Measurements from ENCODE around the gene TRIM10.

TRIM10 gene

GRCh38 chr6:30200551-30201281 is 39.7 kb upstream of the TRIM10 start:
- H3K27me3 ChIP-seq (ENCODE audit: insufficient read depth, low read length, poor library complexity, severe bottlenecking) = no peaks in the 10 kb centered on the region
- H3K9me3 ChIP-seq (ENCODE audit: insufficient read depth, low read depth, low read length) = no peaks in the 10 kb centered on the region
- no peak overlapping the region for H3K4me3 ChIP-seq (ENCODE audit: low read length, poor library complexity, severe bottlenecking)
- peaks cover 48% of the 10 kb centered on the region for H3K36me3 ChIP-seq (ENCODE audit: insufficient read depth, low read length)
- peaks cover 19% of the 10 kb centered on the region for H3K79me2 ChIP-seq (ENCODE audit: insufficient read depth, low read length)
- no peak overlapping the region for H3K4me2 ChIP-seq (ENCODE audit: low read depth, low read length, poor library complexity, severe bottlenecking)
- H4K20me1 ChIP-seq (ENCODE audit: insufficient read depth, low read length, poor library complexity, severe bottlenecking) = no peaks in the 10 kb centered on the region
- TF ChIP-seq EZH2phosphoT487 (IDR thresholded peaks at IDR 0.05; ENCODE audit: borderline replicate concordance) = no peak
- TF ChIP-seq, protein P1, sequence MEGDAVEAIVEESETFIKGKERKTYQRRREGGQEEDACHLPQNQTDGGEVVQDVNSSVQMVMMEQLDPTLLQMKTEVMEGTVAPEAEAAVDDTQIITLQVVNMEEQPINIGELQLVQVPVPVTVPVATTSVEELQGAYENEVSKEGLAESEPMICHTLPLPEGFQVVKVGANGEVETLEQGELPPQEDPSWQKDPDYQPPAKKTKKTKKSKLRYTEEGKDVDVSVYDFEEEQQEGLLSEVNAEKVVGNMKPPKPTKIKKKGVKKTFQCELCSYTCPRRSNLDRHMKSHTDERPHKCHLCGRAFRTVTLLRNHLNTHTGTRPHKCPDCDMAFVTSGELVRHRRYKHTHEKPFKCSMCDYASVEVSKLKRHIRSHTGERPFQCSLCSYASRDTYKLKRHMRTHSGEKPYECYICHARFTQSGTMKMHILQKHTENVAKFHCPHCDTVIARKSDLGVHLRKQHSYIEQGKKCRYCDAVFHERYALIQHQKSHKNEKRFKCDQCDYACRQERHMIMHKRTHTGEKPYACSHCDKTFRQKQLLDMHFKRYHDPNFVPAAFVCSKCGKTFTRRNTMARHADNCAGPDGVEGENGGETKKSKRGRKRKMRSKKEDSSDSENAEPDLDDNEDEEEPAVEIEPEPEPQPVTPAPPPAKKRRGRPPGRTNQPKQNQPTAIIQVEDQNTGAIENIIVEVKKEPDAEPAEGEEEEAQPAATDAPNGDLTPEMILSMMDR (conservative IDR thresholded peaks at IDR 0.05; ENCODE audit: low read length) = no peak
- no peaks in the 10 kb centered on the region for H3K4me1 ChIP-seq (ENCODE audit: insufficient read depth, low read length, poor library complexity, severe bottlenecking)
- no peaks in the 10 kb centered on the region for H3K9me2 ChIP-seq (replicated peaks; ENCODE audit: low read depth, low read length)
- no peak overlapping the region for H3K9ac ChIP-seq (ENCODE audit: low read depth, low read length, poor library complexity, severe bottlenecking)
- no peak overlapping the region for H2AFZ ChIP-seq (ENCODE audit: low read length)
- no peaks in the 10 kb centered on the region for H3F3A ChIP-seq (ENCODE audit: low read depth)

DNA sequence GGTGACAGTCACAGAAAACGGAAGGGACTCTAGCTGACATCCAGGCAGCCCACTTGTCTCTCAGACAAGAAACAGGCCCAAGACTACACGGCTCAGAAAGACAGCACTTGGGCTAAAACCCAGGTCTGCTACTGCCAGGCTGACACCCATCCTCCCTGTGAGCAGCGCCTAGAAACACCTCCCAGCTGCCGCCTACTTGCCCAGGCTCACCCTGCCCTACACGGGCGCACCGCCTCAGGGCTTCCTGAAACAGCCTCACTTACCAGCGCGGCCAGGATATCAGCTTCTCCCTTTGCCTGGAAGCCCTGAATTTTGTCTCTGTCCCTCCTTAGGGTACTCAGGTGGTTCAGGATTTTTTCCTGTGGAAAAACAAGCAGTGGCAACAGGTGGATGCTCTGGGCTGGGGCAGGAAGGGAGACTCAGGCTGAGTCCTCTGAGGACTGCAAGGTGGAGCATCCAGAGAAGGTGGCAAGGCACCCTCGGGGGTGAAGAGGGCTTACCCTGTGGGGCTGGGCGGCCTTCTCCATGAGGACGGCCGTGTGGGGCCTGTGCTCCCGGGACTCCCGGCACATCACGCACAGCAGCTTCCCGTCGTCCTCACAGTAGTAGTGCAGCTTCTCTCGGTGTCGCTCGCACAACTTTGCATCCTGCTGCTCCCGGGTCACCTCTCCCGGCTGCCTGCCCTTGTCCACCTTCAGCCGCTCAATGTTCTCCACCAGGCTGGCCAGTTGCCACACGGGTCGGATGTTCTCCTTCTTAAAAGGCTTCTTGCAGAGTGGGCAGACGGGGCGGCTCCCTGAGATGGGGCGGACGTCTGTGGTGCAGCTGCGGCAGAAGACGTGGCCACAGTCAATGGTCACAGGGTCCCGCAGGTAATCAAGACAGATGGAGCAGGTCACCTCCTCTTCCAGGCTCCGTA is 37.4 kb upstream of the TRIM10 start:
- H3K9ac ChIP-seq (ENCODE audit: low read depth, low read length, poor library complexity, severe bottlenecking) = no peak overlapping the region
- no peaks in the 10 kb centered on the region for H4K20me1 ChIP-seq (ENCODE audit: insufficient read depth, low read length, poor library complexity, severe bottlenecking)
- no peaks in the 10 kb centered on the region for H3F3A ChIP-seq (ENCODE audit: low read depth)
- peaks cover 65% of the 10 kb centered on the region for H3K36me3 ChIP-seq (ENCODE audit: insufficient read depth, low read length)
- no peaks in the 10 kb centered on the region; the same call in 1 of the 2 replicates for H3K79me2 ChIP-seq (ENCODE audit: insufficient read depth, low read length)
- no peak overlapping the region for H2AFZ ChIP-seq (ENCODE audit: low read length)
- no peak overlapping the region for H3K4me2 ChIP-seq (ENCODE audit: low read depth, low read length, poor library complexity, severe bottlenecking)
- H3K27me3 ChIP-seq (ENCODE audit: insufficient read depth, low read length, poor library complexity, severe bottlenecking) = no peaks in the 10 kb centered on the region
- H3K9me2 ChIP-seq (replicated peaks; ENCODE audit: low read depth, low read length) = no peaks in the 10 kb centered on the region
- H3K4me1 ChIP-seq (ENCODE audit: insufficient read depth, low read length, poor library complexity, severe bottlenecking) = no peaks in the 10 kb centered on the region
- H3K4me3 ChIP-seq (ENCODE audit: low read length, poor library complexity, severe bottlenecking) = no peak overlapping the region
- TF ChIP-seq, protein P1 (conservative IDR thresholded peaks at IDR 0.05; ENCODE audit: low read length) = no peak
- no peak for TF ChIP-seq EZH2phosphoT487 (IDR thresholded peaks at IDR 0.05; ENCODE audit: borderline replicate concordance)
- no peaks in the 10 kb centered on the region for H3K9me3 ChIP-seq (ENCODE audit: insufficient read depth, low read depth, low read length)

- TF ChIP-seq, protein P1 (conservative IDR thresholded peaks at IDR 0.05; ENCODE audit: low read length) = no peak
- no peak for TF ChIP-seq EZH2phosphoT487 (IDR thresholded peaks at IDR 0.05; ENCODE audit: borderline replicate concordance)
- no peak overlapping the region for H3K4me2 ChIP-seq (ENCODE audit: low read depth, low read length, poor library complexity, severe bottlenecking)
- no peaks in the 10 kb centered on the region for H3K4me1 ChIP-seq (ENCODE audit: insufficient read depth, low read length, poor library complexity, severe bottlenecking)
- H3K9ac ChIP-seq (ENCODE audit: low read depth, low read length, poor library complexity, severe bottlenecking) = no peak overlapping the region
- no peaks in the 10 kb centered on the region for H3K79me2 ChIP-seq (ENCODE audit: insufficient read depth, low read length)
- no peak overlapping the region for H2AFZ ChIP-seq (ENCODE audit: low read length)
- H4K20me1 ChIP-seq (ENCODE audit: insufficient read depth, low read length, poor library complexity, severe bottlenecking) = no peaks in the 10 kb centered on the region
- H3F3A ChIP-seq (ENCODE audit: low read depth) = no peaks in the 10 kb centered on the region
- no peaks in the 10 kb centered on the region for H3K9me3 ChIP-seq (ENCODE audit: insufficient read depth, low read depth, low read length)
- H3K36me3 ChIP-seq (ENCODE audit: insufficient read depth, low read length) = peaks cover 66% of the 10 kb centered on the region
- no peaks in the 10 kb centered on the region for H3K27me3 ChIP-seq (ENCODE audit: insufficient read depth, low read length, poor library complexity, severe bottlenecking)
- no peak overlapping the region for H3K4me3 ChIP-seq (ENCODE audit: low read length, poor library complexity, severe bottlenecking)
- H3K9me2 ChIP-seq (replicated peaks; ENCODE audit: low read depth, low read length) = no peaks in the 10 kb centered on the region
Measured at GRCh38 chr6:30196376-30196775, 35.4 kb upstream of the TRIM10 start.
